IMR-90 (cell line): ENCODE measurements around the gene ZP3. TPM values are rescaled to one million over a fixed set of nuclear protein-coding genes. Genes with fewer than 3 reads are reported as not detected.
"Not testable (repeated sequence)": the region's sequence is repeated elsewhere in the genome, so short reads cannot be mapped to it uniquely, and the experiment has no call there.

Experiments
- ATAC-seq: fragments of 200-7000 bp; cut with Tn5 transposase; 2 replicates; pipeline ENCODE4 v1.9.1; 2020; ENCODE audit warnings: low read depth, mild to moderate bottlenecking, moderate library complexity
- BruUV-seq: library from RNA; stranded (reverse); fragments of 400-500 nt; replicated peaks from 2 replicates; lab custom pipeline; 2021; lab: Mats Ljungman, UMichigan
- CTCF ChIA-PET: fragments of 300-600 bp; formaldehyde crosslinking; extraction: SDS; loops from one replicate; lab custom pipeline; 2021; ENCODE audit warnings: antibody characterized with exemption; lab: Yijun Ruan, JAX
- POLR2A ChIA-PET: fragments of 300-600 bp; sonication (Branson Sonifier 250); formaldehyde crosslinking; loops from one replicate; lab custom pipeline; 2022; ENCODE audit warnings: antibody characterized with exemption; ENCODE audit not compliant: unreplicated experiment; lab: Charles Lee
- DNase-seq: peaks from one replicate; pipeline ENCODE4 v3.0.0; 2013
- H2AFZ ChIP-seq: replicated peaks from 2 replicates; pipeline ENCODE3; 2013; ENCODE audit warnings: low read length, mild to moderate bottlenecking; ENCODE audit not compliant: poor library complexity
- H2AK5ac ChIP-seq: 2 replicates; pipeline ENCODE4 v1.6.1; 2013; ENCODE audit warnings: low read depth, low read length, inconsistent platforms
- H2AK9ac ChIP-seq: replicated peaks from 2 replicates; pipeline ENCODE3; 2013; ENCODE audit warnings: mild to moderate bottlenecking, low read depth, low read length, moderate library complexity; ENCODE audit not compliant: poor library complexity
- H2BK120ac ChIP-seq: 2 replicates; pipeline ENCODE4 v1.6.1; 2013; ENCODE audit warnings: low read depth, low read length, inconsistent platforms
- H2BK15ac ChIP-seq: 3 replicates; pipeline ENCODE4 v1.6.1; 2013; ENCODE audit warnings: low read depth, low read length, inconsistent platforms
- H2BK20ac ChIP-seq: 2 replicates; pipeline ENCODE4 v1.6.1; 2013; ENCODE audit warnings: low read depth, mild to moderate bottlenecking, inconsistent platforms, low read length, moderate library complexity
- H2BK5ac ChIP-seq: 2 replicates; pipeline ENCODE4 v1.6.1; 2013; ENCODE audit warnings: mild to moderate bottlenecking, low read depth, low read length, inconsistent platforms; ENCODE audit not compliant: poor library complexity, severe bottlenecking
- H3K14ac ChIP-seq: replicated peaks from 2 replicates; pipeline ENCODE4 v1.6.1; 2013; ENCODE audit warnings: low read depth, low read length, inconsistent platforms
- H3K18ac ChIP-seq: 2 replicates; pipeline ENCODE4 v1.6.1; 2013; ENCODE audit warnings: low read depth, low read length, control low read depth
- H3K23ac ChIP-seq: 2 replicates; pipeline ENCODE4 v1.6.1; 2013; ENCODE audit warnings: low read depth, low read length, inconsistent platforms
- H3K27ac ChIP-seq: 2 replicates; pipeline ENCODE4 v1.5.1; 2013; ENCODE audit warnings: mild to moderate bottlenecking, control low read depth, low read length; ENCODE audit not compliant: insufficient read depth
- H3K27me3 ChIP-seq: 2 replicates; pipeline ENCODE4 v1.6.1; 2013; ENCODE audit warnings: low read length; ENCODE audit not compliant: control insufficient read depth, insufficient read depth
- H3K36me3 ChIP-seq: 2 replicates; pipeline ENCODE4 v1.6.1; 2013; ENCODE audit warnings: low read length, mixed read lengths; ENCODE audit not compliant: control insufficient read depth, insufficient read depth
- H3K4ac ChIP-seq: 2 replicates; pipeline ENCODE4 v1.6.1; 2013; ENCODE audit warnings: low read depth, low read length, inconsistent platforms
- H3K4me1 ChIP-seq: 2 replicates; pipeline ENCODE4 v1.6.1; 2013; ENCODE audit warnings: low read length, mixed read lengths; ENCODE audit not compliant: control insufficient read depth, insufficient read depth
- H3K4me2 ChIP-seq: 2 replicates; pipeline ENCODE4 v1.6.1; 2013; ENCODE audit warnings: low read depth, mild to moderate bottlenecking, control low read depth, low read length, moderate library complexity
- H3K4me3 ChIP-seq: 2 replicates; pipeline ENCODE4 v1.5.1; 2013; ENCODE audit warnings: low read depth, mild to moderate bottlenecking, control low read depth, low read length, moderate library complexity; ENCODE audit not compliant: insufficient read depth
- H3K56ac ChIP-seq: 2 replicates; pipeline ENCODE4 v1.6.1; 2013; ENCODE audit warnings: low read length, inconsistent platforms; ENCODE audit not compliant: insufficient read depth; ENCODE audit errors: extremely low read depth
- H3K79me1 ChIP-seq, 2 experiments: 2 replicates each; pipeline ENCODE4 v1.6.1; 2013; ENCODE audit warnings: low read length in 2 of 2, inconsistent platforms in 1 of 2, low read depth in 1 of 2
- H3K9ac ChIP-seq: 2 replicates; pipeline ENCODE4 v1.6.1; 2013; ENCODE audit warnings: low read depth, low read length, control low read depth
- H3K9me1 ChIP-seq: 2 replicates; pipeline ENCODE4 v1.6.1; 2013; ENCODE audit warnings: low read length, inconsistent platforms; ENCODE audit not compliant: insufficient read depth
- H3K9me3 ChIP-seq: 2 replicates; pipeline ENCODE4 v1.6.1; 2013; ENCODE audit warnings: low read length; ENCODE audit not compliant: control insufficient read depth, insufficient read depth
- H4K20me1 ChIP-seq: 2 replicates; pipeline ENCODE4 v1.6.1; 2013; ENCODE audit warnings: low read length, inconsistent platforms; ENCODE audit not compliant: insufficient read depth
- H4K5ac ChIP-seq: 2 replicates; pipeline ENCODE4 v1.6.1; 2013; ENCODE audit warnings: mild to moderate bottlenecking, low read depth, low read length, control low read depth
- H4K8ac ChIP-seq, 2 experiments: 2 replicates each; pipeline ENCODE4 v1.6.1; 2013; ENCODE audit warnings: low read depth in 2 of 2, low read length in 2 of 2, control low read depth in 1 of 2, inconsistent platforms in 1 of 2
- H4K91ac ChIP-seq: 2 replicates; pipeline ENCODE4 v1.6.1; 2013; ENCODE audit warnings: low read depth, low read length, inconsistent platforms; ENCODE audit not compliant: insufficient read depth
- WGBS, 2 experiments: methylation state at CpG; one replicate each; pipeline versions ENCODE4 v1.1.5 to v1.1.7; 2013; ENCODE audit warnings: missing lambda C conversion rate in 2 of 2; ENCODE audit not compliant: insufficient read length in 1 of 2; ENCODE audit errors: extremely low coverage in 2 of 2; 5-methylcytosine and 5-hydroxymethylcytosine counted together
- dilution Hi-C: fragments of 300-500 bp; cut with HindIII; formaldehyde crosslinking; loops from one replicate; pipeline ENCODE4 v1.14.3; 2018; ENCODE audit warnings: low sequenced_read_pairs; ENCODE audit not compliant: unreplicated experiment
- in situ Hi-C: fragments of 300-500 bp; cut with MboI; formaldehyde crosslinking; loops from 3 replicates; pipeline ENCODE4 v1.14.3; 2019; ENCODE audit warnings: low sequenced_read_pairs, inconsistent platforms, mixed read lengths
- intact Hi-C: fragments of 100-400 bp; cut with micrococcal nuclease; formaldehyde crosslinking; loops from 2 replicates; pipeline ENCODE4 v1.10.0; 2022
- polyA plus RNA-seq, 3 experiments: library from polyadenylated mRNA; depleted of rRNA; stranded (reverse); fragments of >200 nt; gene quantifications; 2 replicates each; pipeline ENCODE4 v1.2.3, GENCODE V29; 2012; ENCODE audit warnings: low replicate concordance in 1 of 3
- total RNA-seq: library from RNA; depleted of rRNA; stranded (reverse); fragments of >200 nt; gene quantifications from 2 replicates; pipeline ENCODE4 v1.2.3, GENCODE V29; 2012

Gene ZP3
- total and polyA plus RNA-seq, 2 of the 4 experiments (the other 2 are of a cell fraction), result 0.54 to 0.67 TPM

DNA sequence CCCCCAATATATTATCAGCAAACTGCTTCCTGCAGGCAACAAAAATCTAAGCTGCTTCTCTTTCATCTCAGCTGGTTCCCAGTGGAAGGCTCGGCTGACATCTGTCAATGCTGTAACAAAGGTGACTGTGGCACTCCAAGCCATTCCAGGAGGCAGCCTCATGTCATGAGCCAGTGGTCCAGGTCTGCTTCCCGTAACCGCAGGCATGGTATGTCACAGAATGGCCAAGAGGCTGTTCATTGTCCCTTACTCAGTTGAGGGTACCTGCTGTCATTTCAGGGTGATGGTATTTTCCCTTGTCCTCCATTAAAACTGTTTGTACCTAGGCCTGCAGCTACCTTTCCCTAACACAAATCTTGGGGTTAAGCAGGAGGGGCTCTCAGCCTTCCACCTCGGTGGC lies 15.7 kb downstream of the ZP3 start:
- H4K5ac ChIP-seq, dilution Hi-C loops, H2AFZ ChIP-seq, H2BK5ac ChIP-seq, DNase-seq, H2AK9ac ChIP-seq, H4K20me1 ChIP-seq, H3K79me1 ChIP-seq, in situ Hi-C loops, H3K56ac ChIP-seq, H3K9ac ChIP-seq, H3K9me1 ChIP-seq, H3K4me3 ChIP-seq, H3K4me2 ChIP-seq, H4K91ac ChIP-seq, H3K27ac ChIP-seq, POLR2A ChIA-PET, H3K27me3 ChIP-seq, ATAC-seq, H3K36me3 ChIP-seq, H3K14ac ChIP-seq, H4K8ac ChIP-seq, H2BK15ac ChIP-seq, H3K18ac ChIP-seq, intact Hi-C loops, H2BK20ac ChIP-seq, CTCF ChIA-PET, BruUV-seq, H3K23ac ChIP-seq, H3K4me1 ChIP-seq, H3K9me3 ChIP-seq: not testable (repeated sequence)
- 100% methylated on average over 2 of the region's 4 CpGs; no CpG with 5 or more reads in 1 of the 2 experiments for WGBS, 2 experiments
- peak overlapping the region; percentile 1; the same call in 1 of the 2 replicates for H2AK5ac ChIP-seq
- 0 out of 2 replicates have a peak overlapping the region, but pooled peaks have one; percentile 35 for H3K4ac ChIP-seq
- 0 out of 2 replicates have a peak overlapping the region, but pooled peaks have one; percentile 23 for H2BK120ac ChIP-seq

DNA sequence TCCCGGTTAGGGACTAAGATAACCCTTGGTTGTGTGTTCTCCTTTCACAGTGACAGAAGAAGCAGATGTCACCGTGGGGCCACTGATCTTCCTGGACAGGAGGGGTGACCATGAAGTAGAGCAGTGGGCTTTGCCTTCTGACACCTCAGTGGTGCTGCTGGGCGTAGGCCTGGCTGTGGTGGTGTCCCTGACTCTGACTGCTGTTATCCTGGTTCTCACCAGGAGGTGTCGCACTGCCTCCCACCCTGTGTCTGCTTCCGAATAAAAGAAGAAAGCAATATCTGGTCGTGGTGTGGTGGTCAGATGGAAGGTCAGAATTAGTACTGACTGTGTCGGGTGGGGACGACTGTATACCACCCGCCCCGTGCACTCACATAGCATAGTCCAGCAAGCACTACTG lies 17.0 kb downstream of the ZP3 start:
- H3K4ac ChIP-seq, H4K8ac ChIP-seq, CTCF ChIA-PET, H2AFZ ChIP-seq, H3K18ac ChIP-seq, H2BK15ac ChIP-seq, H3K9me1 ChIP-seq, H4K91ac ChIP-seq, H2BK120ac ChIP-seq, POLR2A ChIA-PET, intact Hi-C loops, H3K23ac ChIP-seq, H4K20me1 ChIP-seq, H2AK5ac ChIP-seq, H3K36me3 ChIP-seq, H3K4me2 ChIP-seq, H3K79me1 ChIP-seq, dilution Hi-C loops, H3K4me3 ChIP-seq, in situ Hi-C loops, H3K27ac ChIP-seq, H3K4me1 ChIP-seq, H3K9ac ChIP-seq, H3K14ac ChIP-seq, H2AK9ac ChIP-seq, H3K56ac ChIP-seq, H3K9me3 ChIP-seq, DNase-seq, H2BK20ac ChIP-seq, H3K27me3 ChIP-seq, H4K5ac ChIP-seq, H2BK5ac ChIP-seq, BruUV-seq: not testable (repeated sequence)
- ATAC-seq, result peak; percentile 54; the same call in 1 of the 2 replicates
- WGBS, 2 experiments, result no CpG with 5 or more reads among the region's 10 CpGs
